GM12878 (cell line): ENCODE results near the gene TRIM62. TPM values are rescaled to one million over a fixed set of nuclear protein-coding genes. Genes with fewer than 3 reads are reported as not detected.

Source experiments
- ASH2L ChIP-seq: fragments of 300-600, 200-600 bp; sonication (generic); IDR thresholded peaks from 2 replicates; pipeline ENCODE4 v1.6.1; 2017; ENCODE audit warnings: low read depth, mild to moderate bottlenecking, borderline replicate concordance
- CBFB ChIP-seq: IDR thresholded peaks from 2 replicates; pipeline ENCODE4 v1.6.1; 2016; ENCODE audit warnings: antibody characterized with exemption, low read depth
- CBX3 ChIP-seq: fragments of 200-600 bp; sonication (generic); IDR thresholded peaks from 2 replicates; pipeline ENCODE4 v1.6.1; 2016; ENCODE audit warnings: low read depth, borderline replicate concordance
- HDGF ChIP-seq: fragments of 450-650 bp; IDR thresholded peaks from 2 replicates; pipeline ENCODE4 v1.6.1; 2016; ENCODE audit warnings: antibody characterized with exemption
- KLF5 ChIP-seq: fragments of 450-650 bp; IDR thresholded peaks from 2 replicates; pipeline ENCODE4 v1.6.1; 2014; ENCODE audit warnings: mild to moderate bottlenecking; ENCODE audit not compliant: partially characterized antibody
- MTA3 ChIP-seq: IDR thresholded peaks from 2 replicates; pipeline ENCODE4 v1.6.1; 2012; ENCODE audit warnings: low read length, inconsistent platforms, borderline replicate concordance
- NR2F1 ChIP-seq: fragments of 450-650 bp; conservative IDR thresholded peaks from 2 replicates; pipeline ENCODE4 v1.6.1; 2017; ENCODE audit warnings: mild to moderate bottlenecking
- RCOR1 ChIP-seq: conservative IDR thresholded peaks from 2 replicates; pipeline ENCODE4 v1.6.1; 2012; ENCODE audit warnings: low read depth, low read length, improper control_type of control experiment
- SMAD5 ChIP-seq: IDR thresholded peaks from 2 replicates; pipeline ENCODE4 v1.6.1; 2016; ENCODE audit warnings: antibody characterized with exemption, low read depth
- SMC3 ChIP-seq: IDR thresholded peaks from 2 replicates; pipeline ENCODE4 v1.6.1; 2011; ENCODE audit warnings: low read length, improper control_type of control experiment, borderline replicate concordance
- SREBF2 ChIP-seq: IDR thresholded peaks from 2 replicates; pipeline ENCODE4 v1.6.1; 2012; ENCODE audit warnings: mild to moderate bottlenecking, low read length
- TCF3 ChIP-seq: IDR thresholded peaks from 2 replicates; pipeline ENCODE4 v1.6.1; 2012; ENCODE audit warnings: low read depth, mild to moderate bottlenecking, low read length, borderline replicate concordance; ENCODE audit not compliant: insufficient read depth
- YBX1 ChIP-seq: fragments of 450-650 bp; IDR thresholded peaks from 2 replicates; pipeline ENCODE4 v1.6.1; 2016; ENCODE audit warnings: antibody characterized with exemption
- polyA plus RNA-seq, 11 experiments: library from polyadenylated mRNA; depleted of rRNA in 4 of 11; unstranded in 6 of 11; stranded (reverse) in 5 of 11; fragments of >200 nt; fragmentation: Nextera tagmentation in 4 of 11; fragmentation: Illumina TruSeq in 1 of 11; extraction: Ambion mirVana in 4 of 11; extraction: Trizol in 1 of 11; gene quantifications; 1 replicate in 1 of 11; 2 replicates in 10 of 11; pipeline versions ENCODE4 v1.2.1 to v1.2.3, GENCODE V29; 2011 to 2016; ENCODE audit warnings: inconsistent platforms in 2 of 11, missing spikeins in 2 of 11, low read depth in 1 of 11
- total RNA-seq, 4 experiments: library from RNA; depleted of rRNA in 3 of 4; stranded (reverse); fragments of >200 nt in 3 of 4; fragmentation: Illumina TruSeq in 1 of 4; extraction: Trizol in 1 of 4; gene quantifications; 2 replicates each; pipeline versions ENCODE4 v1.2.1 to v1.2.3, GENCODE V29; 2013 to 2021
- TF ChIP-seq, protein P1 (sequence below): fragments of 450-650 bp; IDR thresholded peaks from 2 replicates; pipeline ENCODE4 v1.6.1; 2017; ENCODE audit warnings: mild to moderate bottlenecking, moderate library complexity
- TF ChIP-seq, protein P2 (sequence below): fragments of 450-650 bp; IDR thresholded peaks from 2 replicates; pipeline ENCODE4 v1.6.1; 2014; ENCODE audit warnings: mild to moderate bottlenecking
- TF ChIP-seq, protein P3 (sequence below): fragments of 450-650 bp; IDR thresholded peaks from 2 replicates; pipeline ENCODE4 v1.6.1; 2017; ENCODE audit warnings: mild to moderate bottlenecking, low read depth, inconsistent platforms; ENCODE audit not compliant: poor library complexity, severe bottlenecking
- TF ChIP-seq, protein P4 (sequence below): fragments of 450-650 bp; IDR thresholded peaks from 2 replicates; pipeline ENCODE4 v1.6.1; 2016; ENCODE audit warnings: mild to moderate bottlenecking, moderate library complexity, borderline replicate concordance

TRIM62 gene
- total and polyA plus RNA-seq, 10 of the 15 experiments (the other 5 are each of a cell fraction or from before 2014, with no cell fraction given), result 0.52 to 4.2 (median 1.9) TPM

DNA sequence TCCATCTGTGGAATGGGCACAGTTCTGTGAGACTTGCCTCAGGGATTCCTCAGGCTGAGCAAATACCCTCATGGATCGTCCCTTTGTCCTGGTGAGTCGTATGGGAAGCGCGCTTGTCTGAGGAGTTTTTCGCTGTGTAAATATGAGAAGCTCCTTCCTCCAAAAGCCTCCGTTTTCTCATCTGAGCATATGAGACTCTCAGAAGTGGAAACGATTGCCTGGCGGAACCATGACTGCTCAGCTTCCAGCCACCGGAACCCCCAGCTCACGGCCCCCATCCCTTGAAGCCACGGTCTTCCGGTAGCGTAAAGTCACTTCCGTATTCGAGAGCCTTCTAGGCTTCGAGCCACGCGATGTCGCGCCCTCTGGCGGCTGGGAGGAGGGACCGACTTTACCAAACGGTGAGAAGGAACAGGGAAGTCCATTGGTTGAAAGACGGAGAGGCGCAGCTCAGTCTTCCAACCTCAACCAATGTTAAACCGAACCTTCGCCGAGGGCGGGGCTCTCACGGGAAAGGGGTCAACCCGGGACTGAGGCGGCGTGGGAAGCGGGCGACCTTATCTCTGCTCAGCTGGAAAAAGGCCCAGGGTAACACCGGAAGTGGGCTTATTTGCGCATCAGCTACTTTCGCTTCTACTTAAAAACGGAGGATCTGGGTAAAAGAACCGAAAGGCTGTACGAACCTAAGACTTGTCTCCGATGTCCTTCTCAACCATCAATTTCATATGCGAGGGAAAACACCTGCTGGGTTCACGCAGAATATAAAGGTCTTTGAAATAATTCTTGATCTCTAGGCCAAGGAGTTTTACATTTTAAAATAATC, 54.6 kb downstream of the TRIM62 start (continued):
- no peak for TF ChIP-seq TCF3
- peak; percentile 7; the same call in 1 of the 2 replicates for TF ChIP-seq SMC3
- TF ChIP-seq RCOR1, result no peak
- peak; percentile 73; the same call in 1 of the 2 replicates for TF ChIP-seq CBFB
- no peak for TF ChIP-seq CBX3
- TF ChIP-seq, protein P1, sequence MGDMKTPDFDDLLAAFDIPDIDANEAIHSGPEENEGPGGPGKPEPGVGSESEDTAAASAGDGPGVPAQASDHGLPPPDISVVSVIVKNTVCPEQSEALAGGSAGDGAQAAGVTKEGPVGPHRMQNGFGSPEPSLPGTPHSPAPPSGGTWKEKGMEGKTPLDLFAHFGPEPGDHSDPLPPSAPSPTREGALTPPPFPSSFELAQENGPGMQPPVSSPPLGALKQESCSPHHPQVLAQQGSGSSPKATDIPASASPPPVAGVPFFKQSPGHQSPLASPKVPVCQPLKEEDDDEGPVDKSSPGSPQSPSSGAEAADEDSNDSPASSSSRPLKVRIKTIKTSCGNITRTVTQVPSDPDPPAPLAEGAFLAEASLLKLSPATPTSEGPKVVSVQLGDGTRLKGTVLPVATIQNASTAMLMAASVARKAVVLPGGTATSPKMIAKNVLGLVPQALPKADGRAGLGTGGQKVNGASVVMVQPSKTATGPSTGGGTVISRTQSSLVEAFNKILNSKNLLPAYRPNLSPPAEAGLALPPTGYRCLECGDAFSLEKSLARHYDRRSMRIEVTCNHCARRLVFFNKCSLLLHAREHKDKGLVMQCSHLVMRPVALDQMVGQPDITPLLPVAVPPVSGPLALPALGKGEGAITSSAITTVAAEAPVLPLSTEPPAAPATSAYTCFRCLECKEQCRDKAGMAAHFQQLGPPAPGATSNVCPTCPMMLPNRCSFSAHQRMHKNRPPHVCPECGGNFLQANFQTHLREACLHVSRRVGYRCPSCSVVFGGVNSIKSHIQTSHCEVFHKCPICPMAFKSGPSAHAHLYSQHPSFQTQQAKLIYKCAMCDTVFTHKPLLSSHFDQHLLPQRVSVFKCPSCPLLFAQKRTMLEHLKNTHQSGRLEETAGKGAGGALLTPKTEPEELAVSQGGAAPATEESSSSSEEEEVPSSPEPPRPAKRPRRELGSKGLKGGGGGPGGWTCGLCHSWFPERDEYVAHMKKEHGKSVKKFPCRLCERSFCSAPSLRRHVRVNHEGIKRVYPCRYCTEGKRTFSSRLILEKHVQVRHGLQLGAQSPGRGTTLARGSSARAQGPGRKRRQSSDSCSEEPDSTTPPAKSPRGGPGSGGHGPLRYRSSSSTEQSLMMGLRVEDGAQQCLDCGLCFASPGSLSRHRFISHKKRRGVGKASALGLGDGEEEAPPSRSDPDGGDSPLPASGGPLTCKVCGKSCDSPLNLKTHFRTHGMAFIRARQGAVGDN, result peak; percentile 26; the same call in 1 of the 2 replicates
- no peak; the same call in 1 of the 2 replicates for TF ChIP-seq MTA3
- TF ChIP-seq, protein P2, sequence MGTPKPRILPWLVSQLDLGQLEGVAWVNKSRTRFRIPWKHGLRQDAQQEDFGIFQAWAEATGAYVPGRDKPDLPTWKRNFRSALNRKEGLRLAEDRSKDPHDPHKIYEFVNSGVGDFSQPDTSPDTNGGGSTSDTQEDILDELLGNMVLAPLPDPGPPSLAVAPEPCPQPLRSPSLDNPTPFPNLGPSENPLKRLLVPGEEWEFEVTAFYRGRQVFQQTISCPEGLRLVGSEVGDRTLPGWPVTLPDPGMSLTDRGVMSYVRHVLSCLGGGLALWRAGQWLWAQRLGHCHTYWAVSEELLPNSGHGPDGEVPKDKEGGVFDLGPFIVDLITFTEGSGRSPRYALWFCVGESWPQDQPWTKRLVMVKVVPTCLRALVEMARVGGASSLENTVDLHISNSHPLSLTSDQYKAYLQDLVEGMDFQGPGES, result peak; percentile 29; the same call in 1 of the 2 replicates
- TF ChIP-seq, protein P3, sequence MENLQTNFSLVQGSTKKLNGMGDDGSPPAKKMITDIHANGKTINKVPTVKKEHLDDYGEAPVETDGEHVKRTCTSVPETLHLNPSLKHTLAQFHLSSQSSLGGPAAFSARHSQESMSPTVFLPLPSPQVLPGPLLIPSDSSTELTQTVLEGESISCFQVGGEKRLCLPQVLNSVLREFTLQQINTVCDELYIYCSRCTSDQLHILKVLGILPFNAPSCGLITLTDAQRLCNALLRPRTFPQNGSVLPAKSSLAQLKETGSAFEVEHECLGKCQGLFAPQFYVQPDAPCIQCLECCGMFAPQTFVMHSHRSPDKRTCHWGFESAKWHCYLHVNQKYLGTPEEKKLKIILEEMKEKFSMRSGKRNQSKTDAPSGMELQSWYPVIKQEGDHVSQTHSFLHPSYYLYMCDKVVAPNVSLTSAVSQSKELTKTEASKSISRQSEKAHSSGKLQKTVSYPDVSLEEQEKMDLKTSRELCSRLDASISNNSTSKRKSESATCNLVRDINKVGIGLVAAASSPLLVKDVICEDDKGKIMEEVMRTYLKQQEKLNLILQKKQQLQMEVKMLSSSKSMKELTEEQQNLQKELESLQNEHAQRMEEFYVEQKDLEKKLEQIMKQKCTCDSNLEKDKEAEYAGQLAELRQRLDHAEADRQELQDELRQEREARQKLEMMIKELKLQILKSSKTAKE, result peak; percentile 36
- TF ChIP-seq, protein P4, sequence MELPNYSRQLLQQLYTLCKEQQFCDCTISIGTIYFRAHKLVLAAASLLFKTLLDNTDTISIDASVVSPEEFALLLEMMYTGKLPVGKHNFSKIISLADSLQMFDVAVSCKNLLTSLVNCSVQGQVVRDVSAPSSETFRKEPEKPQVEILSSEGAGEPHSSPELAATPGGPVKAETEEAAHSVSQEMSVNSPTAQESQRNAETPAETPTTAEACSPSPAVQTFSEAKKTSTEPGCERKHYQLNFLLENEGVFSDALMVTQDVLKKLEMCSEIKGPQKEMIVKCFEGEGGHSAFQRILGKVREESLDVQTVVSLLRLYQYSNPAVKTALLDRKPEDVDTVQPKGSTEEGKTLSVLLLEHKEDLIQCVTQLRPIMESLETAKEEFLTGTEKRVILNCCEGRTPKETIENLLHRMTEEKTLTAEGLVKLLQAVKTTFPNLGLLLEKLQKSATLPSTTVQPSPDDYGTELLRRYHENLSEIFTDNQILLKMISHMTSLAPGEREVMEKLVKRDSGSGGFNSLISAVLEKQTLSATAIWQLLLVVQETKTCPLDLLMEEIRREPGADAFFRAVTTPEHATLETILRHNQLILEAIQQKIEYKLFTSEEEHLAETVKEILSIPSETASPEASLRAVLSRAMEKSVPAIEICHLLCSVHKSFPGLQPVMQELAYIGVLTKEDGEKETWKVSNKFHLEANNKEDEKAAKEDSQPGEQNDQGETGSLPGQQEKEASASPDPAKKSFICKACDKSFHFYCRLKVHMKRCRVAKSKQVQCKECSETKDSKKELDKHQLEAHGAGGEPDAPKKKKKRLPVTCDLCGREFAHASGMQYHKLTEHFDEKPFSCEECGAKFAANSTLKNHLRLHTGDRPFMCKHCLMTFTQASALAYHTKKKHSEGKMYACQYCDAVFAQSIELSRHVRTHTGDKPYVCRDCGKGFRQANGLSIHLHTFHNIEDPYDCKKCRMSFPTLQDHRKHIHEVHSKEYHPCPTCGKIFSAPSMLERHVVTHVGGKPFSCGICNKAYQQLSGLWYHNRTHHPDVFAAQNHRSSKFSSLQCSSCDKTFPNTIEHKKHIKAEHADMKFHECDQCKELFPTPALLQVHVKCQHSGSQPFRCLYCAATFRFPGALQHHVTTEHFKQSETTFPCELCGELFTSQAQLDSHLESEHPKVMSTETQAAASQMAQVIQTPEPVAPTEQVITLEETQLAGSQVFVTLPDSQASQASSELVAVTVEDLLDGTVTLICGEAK, result peak; percentile 97
- no peak for TF ChIP-seq KLF5
- TF ChIP-seq ASH2L, result no peak
- TF ChIP-seq SREBF2, result peak; percentile 45; the same call in 1 of the 2 replicates
- no peak for TF ChIP-seq YBX1
- TF ChIP-seq SMAD5, result peak; percentile 84
- peak; percentile 93 for TF ChIP-seq NR2F1
- peak; percentile 89; the same call in 1 of the 2 replicates for TF ChIP-seq HDGF
